ENCODE results near the gene ZBTB38. TPM values are rescaled to one million over a fixed set of nuclear protein-coding genes. Genes with fewer than 3 reads are reported as not detected.

Gene ZBTB38
- total and polyA plus RNA-seq, 2 of the 13 experiments (the other 11 are each of a cell fraction or from before 2014, with no cell fraction given), result 26.8 to 51.7 TPM

GRCh38 chr3:141415953-141416352 lies 47.6 kb downstream of the ZBTB38 start:
- Histone ChIP-seq H3K4me3 (replicated peaks in 1 of 3; ENCODE audit: insufficient read depth in 1 of 3, low read depth in 2 of 3, low read length in 3 of 3) (no peak overlapping the region), H3K27ac (ENCODE audit: extremely low read length, insufficient read depth, low read length) (no peak overlapping the region), H3K4me1 (ENCODE audit: insufficient read depth, low read length) (peaks cover 42% of the 10 kb centered on the region), H4K20me1 (ENCODE audit: insufficient read depth, low read length) (no peaks in the 10 kb centered on the region), H3K9me3 (ENCODE audit: low read length) (no peaks in the 10 kb centered on the region), H2AFZ (ENCODE audit: low read length) (no peak overlapping the region), H3K27me3 (ENCODE audit: control insufficient read depth in 1 of 2, insufficient read depth in 2 of 2, low read length in 2 of 2) (no peaks in the 10 kb centered on the region), H3K36me3 (replicated peaks in 1 of 2; ENCODE audit: control insufficient read depth in 1 of 2, insufficient read depth in 2 of 2, low read length in 2 of 2) (peaks cover 13 to 54% of the 10 kb centered on the region in 2 experiments), H3K79me2 (ENCODE audit: insufficient read depth, low read length) (peaks cover 19% of the 10 kb centered on the region), H3K4me2 (ENCODE audit: low read depth, low read length) (no peak overlapping the region), H3K9ac (ENCODE audit: insufficient read depth, low read depth, low read length) (no peak overlapping the region)
- in situ Hi-C loops (cut with HindIII; ENCODE audit: extremely low pct_ligation_motif_present, low pct_unique_long_range_greater_than_20kb), result no loop called here
- no TSS peak for BruUV-seq (replicated peaks)
- DNase-seq (ENCODE audit: low spot score) (no peak), FAIRE-seq (no peak), ATAC-seq (no peak)
- WGBS (ENCODE audit: low lambda C conversion rate), result 99% methylated on average over 3 of the region's 3 CpGs
- TF ChIP-seq HOXA7 (CRISPR knock-in tag; IDR thresholded peaks at IDR 0.05) (no peak), ZBTB39 (CRISPR knock-in tag; IDR thresholded peaks at IDR 0.05) (no peak), NFE2L1 (CRISPR knock-in tag; IDR thresholded peaks at IDR 0.05; ENCODE audit: borderline replicate concordance) (no peak), ZFY (CRISPR knock-in tag; IDR thresholded peaks at IDR 0.05) (no peak), CREM (IDR thresholded peaks at IDR 0.05) (no peak), CREM (CRISPR knock-in tag; IDR thresholded peaks at IDR 0.05) (no peak), ZNF333 (CRISPR knock-in tag; IDR thresholded peaks at IDR 0.05; ENCODE audit: borderline replicate concordance) (no peak), ZNF235 (CRISPR knock-in tag; IDR thresholded peaks at IDR 0.05; ENCODE audit: borderline replicate concordance) (no peak), SOX6 (IDR thresholded peaks at IDR 0.05) (no peak), SOX6 (CRISPR knock-in tag; IDR thresholded peaks at IDR 0.05) (no peak), REXO4 (CRISPR knock-in tag; IDR thresholded peaks at IDR 0.05; ENCODE audit: borderline replicate concordance) (no peak), ZNF34 (CRISPR knock-in tag; IDR thresholded peaks at IDR 0.05; ENCODE audit: borderline replicate concordance) (no peak), ADNP (CRISPR knock-in tag; IDR thresholded peaks at IDR 0.05) (no peak), NFE2L2 (IDR thresholded peaks at IDR 0.05; ENCODE audit: low read length) (no peak), U2AF1 (optimal IDR thresholded peaks at IDR 0.05; ENCODE audit: low read depth, low read length) (no peak), GRHL1 (CRISPR knock-in tag; conservative IDR thresholded peaks at IDR 0.05) (no peak), ZNF546 (CRISPR knock-in tag; conservative IDR thresholded peaks at IDR 0.05) (no peak), LCORL (IDR thresholded peaks at IDR 0.05) (no peak), LCORL (CRISPR knock-in tag; IDR thresholded peaks at IDR 0.05) (no peak), NCOA2 (CRISPR knock-in tag; IDR thresholded peaks at IDR 0.05) (no peak), E2F5 (CRISPR knock-in tag; conservative IDR thresholded peaks at IDR 0.05) (no peak), FOSL1 (CRISPR knock-in tag; IDR thresholded peaks at IDR 0.05; ENCODE audit: borderline replicate concordance) (no peak), TFE3 (CRISPR knock-in tag; IDR thresholded peaks at IDR 0.05) (no peak)
- POLR2A ChIA-PET, result interaction anchor here (0.8 kb wide), 1 partner anchor 49 kb away, joined by 3 read pairs; no protein-coding TSS in a partner anchor
- CTCF ChIA-PET (ENCODE audit: low intra/inter-chr PET ratio, low total read pairs), result no interaction called here
- intact Hi-C loops (cut with micrococcal nuclease; ENCODE audit: unreplicated experiment), result no loop called here

Measured in HepG2 (cell line).